Progenitor cell of endocrine pancreas (in vitro differentiated cells): ENCODE data around the gene OR4D5. TPM values are rescaled to one million over a fixed set of nuclear protein-coding genes. Genes with fewer than 3 reads are reported as not detected.

Experiments
- DNase-seq: peaks from one replicate; pipeline ENCODE4 v3.0.0; 2021; ENCODE audit warnings: low spot score; ENCODE audit not compliant: unreplicated experiment
- H3K27ac Mint-ChIP-seq: 2 replicates; pipeline ENCODE4 v1.8.0; 2021; ENCODE audit warnings: mild to moderate bottlenecking, moderate library complexity, mixed read lengths
- H3K27me3 Mint-ChIP-seq: 2 replicates; pipeline ENCODE4 v1.8.0; 2021; ENCODE audit warnings: mixed read lengths
- H3K36me3 Mint-ChIP-seq: 2 replicates; pipeline ENCODE4 v1.8.0; 2022; ENCODE audit warnings: mixed read lengths; ENCODE audit not compliant: insufficient read depth
- H3K4me1 Mint-ChIP-seq: 2 replicates; pipeline ENCODE4 v1.8.0; 2021; ENCODE audit warnings: low read depth, mixed read lengths
- H3K4me3 Mint-ChIP-seq: 2 replicates; pipeline ENCODE4 v1.8.0; 2021; ENCODE audit warnings: low read depth, mild to moderate bottlenecking, moderate library complexity, mixed read lengths
- H3K9me3 Mint-ChIP-seq: 2 replicates; pipeline ENCODE4 v1.8.0; 2021; ENCODE audit warnings: low read depth, mixed read lengths
- total RNA-seq: library from RNA; stranded (reverse); gene quantifications from 2 replicates; pipeline ENCODE4 v1.2.1, GENCODE V29; 2021
- TF ChIP-seq, protein P1 (sequence below): fragments of 200-600 bp; sonication (generic); IDR thresholded peaks from one replicate; pipeline ENCODE4 v1.5.0; 2021; ENCODE audit warnings: antibody characterized with exemption, mild to moderate bottlenecking; ENCODE audit not compliant: unreplicated experiment

The OR4D5 gene
- total RNA-seq, 1 donor from 2014 or later, result 0.53 TPM

DNA sequence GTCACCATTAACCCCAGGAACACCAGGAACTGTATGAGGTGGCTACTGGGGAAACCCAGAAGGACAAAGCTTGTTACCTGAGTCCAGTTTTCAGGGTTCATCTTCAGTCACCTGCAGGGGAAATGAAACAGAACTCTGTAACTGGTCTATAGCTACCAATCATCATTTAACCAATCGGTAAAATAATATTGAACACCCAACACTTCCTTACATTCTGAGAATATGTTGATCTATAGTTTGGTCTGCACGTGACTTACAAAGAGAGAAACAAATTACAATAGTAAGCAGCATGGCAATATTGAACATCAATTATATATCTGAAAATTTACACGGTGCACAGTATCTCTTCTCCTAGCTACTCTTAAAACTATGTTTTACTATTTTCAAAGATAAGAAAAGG lies 4.3 kb downstream of the OR4D5 start, which contains the start of gene OR6T1:
Gene OR6T1 (minus strand): TSS at position 101 of the 400 bp plus-strand sequence. CDS start 0 bp downstream, at position 101.
- Mint-ChIP-seq H3K36me3 (no peaks in the 10 kb centered on the region), H3K27ac (no peak within 1 kb of the TSS), H3K4me1 (peaks cover 21% of the 10 kb centered on the region), H3K4me3 (no peak within 1 kb of the TSS), H3K27me3 (no peaks in the 10 kb centered on the region), H3K9me3 (no peaks in the 10 kb centered on the region)
- TF ChIP-seq, protein P1, sequence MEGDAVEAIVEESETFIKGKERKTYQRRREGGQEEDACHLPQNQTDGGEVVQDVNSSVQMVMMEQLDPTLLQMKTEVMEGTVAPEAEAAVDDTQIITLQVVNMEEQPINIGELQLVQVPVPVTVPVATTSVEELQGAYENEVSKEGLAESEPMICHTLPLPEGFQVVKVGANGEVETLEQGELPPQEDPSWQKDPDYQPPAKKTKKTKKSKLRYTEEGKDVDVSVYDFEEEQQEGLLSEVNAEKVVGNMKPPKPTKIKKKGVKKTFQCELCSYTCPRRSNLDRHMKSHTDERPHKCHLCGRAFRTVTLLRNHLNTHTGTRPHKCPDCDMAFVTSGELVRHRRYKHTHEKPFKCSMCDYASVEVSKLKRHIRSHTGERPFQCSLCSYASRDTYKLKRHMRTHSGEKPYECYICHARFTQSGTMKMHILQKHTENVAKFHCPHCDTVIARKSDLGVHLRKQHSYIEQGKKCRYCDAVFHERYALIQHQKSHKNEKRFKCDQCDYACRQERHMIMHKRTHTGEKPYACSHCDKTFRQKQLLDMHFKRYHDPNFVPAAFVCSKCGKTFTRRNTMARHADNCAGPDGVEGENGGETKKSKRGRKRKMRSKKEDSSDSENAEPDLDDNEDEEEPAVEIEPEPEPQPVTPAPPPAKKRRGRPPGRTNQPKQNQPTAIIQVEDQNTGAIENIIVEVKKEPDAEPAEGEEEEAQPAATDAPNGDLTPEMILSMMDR, result no peak
- no peak for DNase-seq

DNA sequence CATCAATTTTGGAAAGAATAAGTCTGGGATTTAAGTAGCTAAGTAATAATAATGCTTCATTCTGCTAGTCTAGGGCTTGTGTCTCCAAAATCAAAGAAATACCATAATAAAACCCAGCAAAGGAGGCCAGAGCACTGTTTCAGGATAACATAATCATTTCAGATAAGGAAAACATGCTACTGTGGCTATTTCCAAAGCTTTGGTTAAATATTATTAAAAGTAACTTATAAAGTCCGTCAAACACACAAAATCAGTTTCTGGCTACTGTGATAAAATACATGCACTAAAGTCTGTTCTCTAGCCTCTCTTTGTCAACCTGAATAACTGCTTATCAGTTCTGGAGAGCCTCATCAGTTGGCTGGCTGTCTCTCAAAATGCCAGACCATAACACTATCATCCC lies 5.7 kb downstream of the OR4D5 start:
- Mint-ChIP-seq H3K4me1 (peaks cover 30% of the 10 kb centered on the region), H3K4me3 (no peak overlapping the region), H3K27me3 (no peaks in the 10 kb centered on the region), H3K27ac (no peak overlapping the region), H3K36me3 (no peaks in the 10 kb centered on the region), H3K9me3 (no peaks in the 10 kb centered on the region)
- no peak for DNase-seq
- TF ChIP-seq, protein P1, result no peak

DNA sequence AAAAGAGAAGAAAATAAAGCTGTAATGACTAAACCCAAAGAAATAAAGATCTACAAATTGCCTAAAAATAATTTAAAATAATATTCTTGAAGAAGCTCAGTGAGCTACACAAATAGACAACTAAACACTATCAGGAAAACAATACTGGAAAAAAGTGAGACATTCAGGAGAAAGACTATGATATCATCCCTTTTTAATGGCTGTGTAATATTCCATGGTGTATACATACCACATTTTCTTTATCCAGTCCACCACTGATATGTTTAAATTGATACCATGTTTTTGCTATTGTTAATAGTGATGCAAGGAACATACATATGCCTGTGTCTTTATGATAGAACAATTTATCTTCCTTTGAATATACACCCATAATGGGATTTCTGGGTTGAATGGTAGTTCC lies 17.3 kb downstream of the OR4D5 start:
- Mint-ChIP-seq H3K27me3 (no peaks in the 10 kb centered on the region), H3K9me3 (peaks cover 27% of the 10 kb centered on the region), H3K4me1 (peaks cover 7% of the 10 kb centered on the region), H3K4me3 (no peak overlapping the region), H3K36me3 (peaks cover 2% of the 10 kb centered on the region), H3K27ac (no peak overlapping the region)
- DNase-seq, result no peak
- TF ChIP-seq, protein P1, result no peak

DNA sequence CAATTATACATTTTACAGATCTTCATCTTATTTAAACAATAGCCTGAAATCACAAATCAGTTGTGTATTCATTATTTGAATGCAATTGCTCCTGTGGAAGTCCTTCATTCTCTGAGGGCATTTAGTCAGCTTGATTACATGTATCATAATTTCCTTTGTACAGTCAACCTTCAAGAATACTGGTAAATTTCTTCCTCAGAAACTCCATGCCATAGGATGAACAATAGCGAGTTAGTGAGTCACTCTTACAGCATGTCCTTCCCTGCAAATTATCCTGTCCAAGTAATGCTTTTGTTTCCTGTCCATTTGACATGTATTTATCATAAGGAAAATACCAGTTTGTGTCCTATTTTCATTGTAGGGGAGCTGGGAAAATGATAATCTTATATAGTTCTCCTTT lies 34.4 kb downstream of the OR4D5 start:
- Mint-ChIP-seq H3K36me3 (no peaks in the 10 kb centered on the region), H3K27me3 (peaks cover 3% of the 10 kb centered on the region), H3K27ac (no peak overlapping the region), H3K4me1 (no peaks in the 10 kb centered on the region), H3K9me3 (peaks cover 3% of the 10 kb centered on the region), H3K4me3 (no peak overlapping the region)
- TF ChIP-seq, protein P1, result no peak
- DNase-seq, result no peak

DNA sequence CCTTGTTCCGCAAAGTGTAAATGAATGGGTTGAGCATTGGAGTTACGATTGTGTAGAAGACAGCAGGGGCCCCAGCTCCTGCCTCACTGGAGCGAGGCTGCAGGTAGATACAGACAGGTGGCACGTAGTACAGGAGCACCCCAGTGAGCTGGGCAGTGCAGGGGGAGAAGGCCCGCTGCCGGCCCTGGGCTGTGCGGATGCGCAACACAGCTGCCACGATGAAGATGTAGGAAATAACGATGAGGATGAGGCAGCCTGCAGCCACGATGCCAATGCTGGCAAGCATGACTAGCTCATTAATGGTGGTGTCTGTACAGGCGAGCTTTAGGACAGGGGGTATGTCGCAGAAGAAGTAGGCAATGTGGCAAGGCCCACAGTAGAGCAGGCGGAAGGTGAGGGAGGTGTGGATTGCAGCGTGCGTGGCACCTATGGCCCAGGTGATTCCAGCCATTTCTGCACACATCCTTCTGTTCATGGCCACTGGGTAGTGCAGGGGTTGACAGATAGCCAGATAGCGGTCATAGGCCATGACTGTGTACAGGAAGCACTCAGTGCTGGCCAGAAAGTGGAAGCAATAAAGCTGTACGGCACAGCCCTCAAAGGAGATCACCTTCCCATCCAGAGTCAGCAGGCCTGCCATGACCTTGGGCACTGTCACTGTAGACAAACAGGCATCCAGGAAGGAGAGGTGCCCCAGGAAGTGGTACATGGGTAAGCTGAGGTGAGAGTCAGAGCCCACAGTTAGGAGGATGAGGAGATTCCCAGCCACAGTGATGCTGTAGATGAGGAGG lies 37.5 kb downstream of the OR4D5 start:
- H3K4me3 Mint-ChIP-seq, result no peak overlapping the region
- H3K9me3 Mint-ChIP-seq, result peaks cover 4% of the 10 kb centered on the region
- DNase-seq, result no peak

More for the DNA sequence above, 37.5 kb downstream of the OR4D5 start:
- TF ChIP-seq, protein P1, result no peak
- Mint-ChIP-seq H3K4me1 (peaks cover 5% of the 10 kb centered on the region), H3K27me3 (peaks cover 3% of the 10 kb centered on the region), H3K36me3 (no peaks in the 10 kb centered on the region), H3K27ac (no peak overlapping the region)
